HUES48 (cell line): ENCODE measurements around the gene ABRACL.
A peak's percentile ranks its signal among the peaks of the same experiment; 100 is the strongest.
"Not testable (repeated sequence)": the region's sequence is repeated elsewhere in the genome, so short reads cannot be mapped to it uniquely, and the experiment has no call there.

ENCODE experiments used
- H3K27ac ChIP-seq: one replicate; pipeline ENCODE4 v1.7.0; 2013; ENCODE audit warnings: low read depth, low read length, inconsistent platforms
- H3K27me3 ChIP-seq: 2 replicates; pipeline ENCODE4 v1.6.1; 2013; ENCODE audit warnings: mild to moderate bottlenecking, low read length; ENCODE audit not compliant: control insufficient read depth, insufficient read depth
- H3K36me3 ChIP-seq: 2 replicates; pipeline ENCODE4 v1.6.1; 2013; ENCODE audit warnings: low read length; ENCODE audit not compliant: control insufficient read depth, insufficient read depth
- H3K4me1 ChIP-seq: 2 replicates; pipeline ENCODE4 v1.6.1; 2013; ENCODE audit warnings: mild to moderate bottlenecking, low read length; ENCODE audit not compliant: control insufficient read depth, insufficient read depth
- H3K4me3 ChIP-seq: 2 replicates; pipeline ENCODE4 v1.5.1; 2013; ENCODE audit warnings: mild to moderate bottlenecking, low read depth, low read length
- H3K9ac ChIP-seq: 2 replicates; pipeline ENCODE4 v1.6.1; 2013; ENCODE audit warnings: mild to moderate bottlenecking, low read depth, low read length, moderate library complexity
- H3K9me3 ChIP-seq: 2 replicates; pipeline ENCODE4 v1.6.1; 2013; ENCODE audit warnings: low read length; ENCODE audit not compliant: control insufficient read depth, insufficient read depth

Gene ABRACL

DNA sequence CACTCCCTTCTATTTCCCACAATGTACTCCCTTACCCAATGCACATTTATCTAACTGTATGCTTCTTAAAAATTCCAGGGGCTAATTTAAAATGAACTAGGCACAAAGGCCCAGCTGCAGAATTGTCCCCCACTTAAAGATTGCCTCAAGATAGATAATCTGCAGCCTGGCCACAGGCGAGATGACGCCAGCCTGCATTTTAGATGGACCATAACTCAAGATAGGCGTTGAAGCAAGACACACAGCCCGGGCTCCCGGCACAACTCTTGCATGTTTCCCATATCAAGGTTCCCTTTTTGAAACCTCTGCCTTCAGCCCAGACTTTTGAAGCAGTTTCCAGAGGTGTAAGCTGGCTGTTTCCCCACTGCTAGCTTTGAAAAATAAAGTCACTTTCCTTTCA lies 37.3 kb upstream of the ABRACL start:
- no peak overlapping the region for H3K27ac ChIP-seq
- no peaks in the 10 kb centered on the region for H3K27me3 ChIP-seq
- no peaks in the 10 kb centered on the region for H3K36me3 ChIP-seq
- no peak overlapping the region for H3K4me3 ChIP-seq
- H3K9me3 ChIP-seq, result no peaks in the 10 kb centered on the region
- H3K9ac ChIP-seq, result no peak overlapping the region
- peaks cover 17% of the 10 kb centered on the region for H3K4me1 ChIP-seq

DNA sequence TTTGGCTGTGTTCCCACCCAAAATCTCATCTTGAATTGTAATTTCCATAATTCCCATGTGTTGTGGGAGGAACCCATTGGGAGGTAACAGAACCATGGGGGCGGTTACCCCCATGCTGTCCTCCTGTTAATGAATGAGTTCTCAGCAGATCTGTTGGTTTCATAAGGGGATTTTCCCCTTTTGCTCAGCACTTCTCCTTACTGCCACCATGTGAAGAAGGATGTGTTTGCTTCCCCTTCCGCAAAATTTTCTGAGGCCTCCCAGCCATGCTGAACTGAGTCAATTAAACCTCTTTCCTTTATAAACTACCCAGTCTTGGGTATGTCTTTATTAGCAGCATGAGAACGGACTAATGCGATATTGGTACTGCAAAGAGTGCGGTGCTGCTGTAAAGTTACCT lies 35.6 kb upstream of the ABRACL start:
- H3K27me3 ChIP-seq, H3K36me3 ChIP-seq, H3K4me3 ChIP-seq, H3K9me3 ChIP-seq, H3K9ac ChIP-seq: not testable (repeated sequence)
- Histone ChIP-seq H3K27ac (peak overlapping the region; percentile 23), H3K4me1 (peaks cover 16% of the 10 kb centered on the region)

DNA sequence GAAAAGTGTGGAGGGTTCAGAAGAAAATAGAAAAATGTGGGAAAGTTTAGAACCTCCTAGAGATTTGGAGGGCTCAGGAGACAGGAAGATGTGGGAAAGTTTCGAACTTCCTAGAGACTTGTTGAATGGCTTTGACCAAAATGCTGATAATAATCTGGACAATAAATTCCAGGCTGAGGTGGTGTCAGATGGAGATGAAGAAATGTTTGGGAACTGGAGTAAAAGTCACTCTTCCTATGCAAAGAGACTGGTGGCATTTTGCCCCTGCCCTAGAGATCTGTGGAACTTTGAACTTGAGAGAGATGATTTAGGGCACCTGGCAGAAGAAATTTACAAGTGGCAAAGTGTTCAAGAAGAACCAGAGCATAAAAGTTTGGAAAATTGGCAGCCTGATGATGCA lies 35.1 kb upstream of the ABRACL start:
- not testable (repeated sequence) for H3K9me3 ChIP-seq, H3K4me3 ChIP-seq, H3K36me3 ChIP-seq, H3K27me3 ChIP-seq, H3K9ac ChIP-seq
- Histone ChIP-seq H3K4me1 (peaks cover 15% of the 10 kb centered on the region), H3K27ac (peak overlapping the region; percentile 5)

DNA sequence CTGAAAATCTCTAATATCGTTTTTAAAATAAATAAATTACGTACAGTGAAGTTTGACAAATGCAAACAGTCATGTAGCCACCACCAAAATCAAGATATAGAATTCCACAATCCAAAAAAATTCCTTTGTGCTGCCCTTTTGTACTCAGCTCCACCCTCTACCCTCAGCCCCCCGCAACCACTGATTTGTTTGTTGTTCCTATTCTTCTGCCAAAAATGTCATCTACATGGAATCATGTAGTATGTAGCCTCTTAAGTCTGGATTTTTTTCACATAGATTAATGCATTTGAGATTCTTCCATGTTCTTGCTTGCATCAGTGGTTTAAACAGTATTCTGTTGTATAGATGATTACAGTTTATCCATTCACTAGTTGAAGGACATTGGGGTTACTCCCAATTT lies 32.0 kb upstream of the ABRACL start:
- no peak overlapping the region for H3K9ac ChIP-seq
- H3K27ac ChIP-seq, result no peak overlapping the region
- no peak overlapping the region for H3K4me3 ChIP-seq
- H3K36me3 ChIP-seq, result no peaks in the 10 kb centered on the region
- no peaks in the 10 kb centered on the region for H3K9me3 ChIP-seq
- no peaks in the 10 kb centered on the region for H3K27me3 ChIP-seq
- H3K4me1 ChIP-seq, result peaks cover 13% of the 10 kb centered on the region

DNA sequence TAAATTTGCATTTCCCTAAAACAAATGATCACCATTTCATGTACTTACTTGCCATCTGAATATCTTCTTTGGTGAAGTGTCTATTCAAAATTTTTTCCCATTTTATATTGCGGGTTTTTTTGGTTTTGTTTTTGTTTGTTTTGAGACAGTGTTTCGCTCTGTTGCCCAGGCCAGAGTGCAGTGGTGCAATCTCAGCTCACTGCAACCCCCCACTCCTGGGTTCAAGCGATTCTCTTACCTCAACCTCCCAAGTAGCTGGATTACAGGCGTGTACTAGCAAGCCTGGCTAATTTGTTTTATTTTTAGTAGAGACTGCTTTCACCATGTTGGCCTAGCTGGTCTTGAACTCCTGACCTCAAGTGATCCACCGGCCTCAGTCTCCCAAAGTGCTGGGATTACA lies 31.4 kb upstream of the ABRACL start:
- Histone ChIP-seq H3K4me3 (no peak overlapping the region), H3K9ac (no peak overlapping the region)

DNA sequence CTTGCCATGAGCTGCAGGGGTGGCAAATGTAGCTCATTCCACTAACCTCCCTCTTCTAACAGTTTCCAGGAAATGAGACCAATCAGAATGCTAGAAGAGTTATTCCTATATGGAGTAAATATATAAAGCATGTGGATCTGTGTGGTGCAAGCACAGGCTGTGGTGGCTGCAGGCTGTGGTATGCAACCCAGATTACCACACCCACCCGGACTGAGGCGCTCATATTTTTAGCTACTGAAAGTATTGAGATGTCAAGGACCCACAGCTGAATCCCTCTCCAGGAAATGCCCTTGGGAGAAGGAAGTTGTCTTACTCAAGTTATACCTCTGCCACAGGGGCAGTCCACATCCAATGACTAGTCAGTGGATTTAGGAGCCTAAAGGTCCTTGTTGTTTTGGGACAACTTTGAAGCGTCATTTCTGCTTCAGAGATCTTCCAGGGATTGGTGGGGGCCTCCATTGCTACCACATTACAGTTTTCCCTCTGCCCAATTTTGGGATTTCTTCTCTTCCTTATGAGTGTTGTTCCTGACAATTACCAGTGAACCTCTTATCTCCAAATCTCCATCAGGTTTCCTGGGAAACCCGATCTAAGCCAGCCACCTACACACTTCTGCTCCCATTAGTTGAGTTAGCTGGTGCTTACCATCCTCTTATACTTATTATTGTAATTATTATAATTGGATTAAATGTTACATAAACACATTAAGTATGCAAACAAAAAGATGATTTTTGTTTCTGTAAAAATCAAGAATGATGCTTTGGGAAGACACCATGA lies 28.4 kb upstream of the ABRACL start:
- H3K4me1 ChIP-seq, result peaks cover 4% of the 10 kb centered on the region; the same call in 1 of the 2 replicates
- no peaks in the 10 kb centered on the region for H3K27me3 ChIP-seq
- H3K4me3 ChIP-seq, result no peak overlapping the region
- H3K27ac ChIP-seq, result no peak overlapping the region
- H3K9ac ChIP-seq, result no peak overlapping the region
- no peaks in the 10 kb centered on the region for H3K36me3 ChIP-seq
- no peaks in the 10 kb centered on the region for H3K9me3 ChIP-seq

More for the DNA sequence above, 31.4 kb upstream of the ABRACL start:
- Histone ChIP-seq H3K27me3 (no peaks in the 10 kb centered on the region), H3K9me3 (no peaks in the 10 kb centered on the region), H3K27ac (no peak overlapping the region), H3K4me1 (peaks cover 13% of the 10 kb centered on the region), H3K36me3 (no peaks in the 10 kb centered on the region)

DNA sequence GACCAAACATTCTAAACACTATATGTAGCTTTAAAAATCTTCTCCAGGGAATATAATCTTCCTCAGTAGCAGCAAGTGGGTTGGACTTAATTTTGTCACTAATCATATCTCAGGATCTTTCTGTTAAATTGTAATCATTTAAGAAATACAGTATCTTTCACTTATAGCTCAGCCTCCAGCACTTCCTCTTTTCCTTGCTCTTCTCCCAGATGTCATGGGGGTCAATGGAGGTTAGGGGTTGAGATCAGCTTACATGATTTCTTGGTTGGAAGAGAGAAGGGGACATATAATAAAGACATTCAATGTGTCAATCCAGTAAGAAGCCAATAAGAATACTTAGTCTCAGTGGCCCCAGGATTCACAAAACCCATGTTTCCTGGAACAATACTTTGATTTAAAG lies 24.8 kb upstream of the ABRACL start:
- Histone ChIP-seq H3K27me3 (no peaks in the 10 kb centered on the region), H3K9ac (no peak overlapping the region)

DNA sequence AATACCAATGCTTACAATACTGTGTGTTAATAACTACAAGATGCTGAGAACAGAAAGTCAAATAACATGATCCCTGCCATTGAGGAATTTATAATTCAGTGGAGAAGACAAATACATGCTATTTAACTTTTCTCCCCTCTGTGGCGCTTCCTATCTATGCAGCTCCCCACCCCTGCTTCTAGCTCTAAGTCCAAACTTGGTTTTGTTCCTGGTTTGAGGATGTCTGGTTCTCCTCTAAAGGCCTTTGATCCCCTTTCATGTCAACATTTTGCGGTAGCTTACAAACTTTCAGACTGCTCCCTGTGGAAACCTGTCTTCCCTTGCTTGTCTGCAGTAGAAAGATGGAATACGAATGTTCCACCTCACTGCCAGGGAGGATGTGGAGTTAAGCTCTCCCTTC lies 22.1 kb upstream of the ABRACL start:
- Histone ChIP-seq H3K4me1 (peaks cover 11% of the 10 kb centered on the region; the same call in 1 of the 2 replicates), H3K9me3 (no peaks in the 10 kb centered on the region), H3K4me3 (no peak overlapping the region), H3K27me3 (no peaks in the 10 kb centered on the region), H3K9ac (no peak overlapping the region), H3K27ac (no peak overlapping the region), H3K36me3 (no peaks in the 10 kb centered on the region)

More for the DNA sequence above, 24.8 kb upstream of the ABRACL start:
- H3K27ac ChIP-seq, result no peak overlapping the region
- H3K4me1 ChIP-seq, result no peaks in the 10 kb centered on the region
- H3K4me3 ChIP-seq, result no peak overlapping the region
- H3K9me3 ChIP-seq, result no peaks in the 10 kb centered on the region
- H3K36me3 ChIP-seq, result no peaks in the 10 kb centered on the region

DNA sequence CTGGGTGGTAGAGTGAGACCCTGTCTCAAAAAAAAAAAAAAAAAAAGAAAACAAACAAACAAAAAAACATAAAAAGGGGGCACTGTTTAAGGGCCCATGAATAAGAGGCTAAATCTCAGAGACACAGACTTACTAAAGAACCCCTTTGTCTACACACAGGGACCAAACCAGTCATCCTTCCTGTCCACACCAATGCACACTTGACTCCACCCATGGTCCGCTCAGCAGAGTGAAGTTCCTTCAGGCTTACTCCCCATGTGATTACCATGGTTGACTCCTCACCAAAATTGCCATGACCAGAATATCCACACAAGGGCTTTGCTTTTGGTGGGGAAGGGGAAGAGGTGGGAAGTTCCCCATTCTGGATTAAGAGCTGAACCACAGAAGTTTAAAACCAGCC lies 21.1 kb upstream of the ABRACL start:
- Histone ChIP-seq H3K4me1 (peaks cover 20% of the 10 kb centered on the region; the same call in 1 of the 2 replicates), H3K9ac (no peak overlapping the region), H3K36me3 (no peaks in the 10 kb centered on the region), H3K27ac (no peak overlapping the region), H3K27me3 (no peaks in the 10 kb centered on the region), H3K9me3 (no peaks in the 10 kb centered on the region), H3K4me3 (no peak overlapping the region)

DNA sequence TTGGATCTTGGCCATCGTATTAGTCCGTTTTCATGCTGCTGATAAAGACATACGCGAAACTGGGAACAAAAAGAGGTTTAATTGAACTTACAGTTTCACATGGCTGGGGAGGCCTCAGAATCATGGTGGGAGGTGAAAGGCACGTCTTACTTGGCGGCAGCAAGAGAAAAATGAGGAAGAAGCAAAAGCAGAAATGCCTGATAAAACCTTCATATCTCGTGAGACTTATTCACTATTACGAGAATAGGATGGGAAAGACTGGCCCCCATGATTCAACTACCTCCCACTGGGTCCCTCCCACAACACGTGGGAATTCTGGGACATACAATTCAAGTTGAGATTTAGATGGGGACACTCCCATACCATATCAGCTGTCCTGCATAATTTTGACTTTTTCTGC lies 20.4 kb upstream of the ABRACL start:
- no peak overlapping the region for H3K9ac ChIP-seq
- H3K27me3 ChIP-seq, result no peaks in the 10 kb centered on the region
- H3K4me1 ChIP-seq, result peaks cover 26% of the 10 kb centered on the region
- no peak overlapping the region for H3K27ac ChIP-seq
- no peaks in the 10 kb centered on the region for H3K9me3 ChIP-seq
- no peak overlapping the region for H3K4me3 ChIP-seq
- H3K36me3 ChIP-seq, result no peaks in the 10 kb centered on the region

DNA sequence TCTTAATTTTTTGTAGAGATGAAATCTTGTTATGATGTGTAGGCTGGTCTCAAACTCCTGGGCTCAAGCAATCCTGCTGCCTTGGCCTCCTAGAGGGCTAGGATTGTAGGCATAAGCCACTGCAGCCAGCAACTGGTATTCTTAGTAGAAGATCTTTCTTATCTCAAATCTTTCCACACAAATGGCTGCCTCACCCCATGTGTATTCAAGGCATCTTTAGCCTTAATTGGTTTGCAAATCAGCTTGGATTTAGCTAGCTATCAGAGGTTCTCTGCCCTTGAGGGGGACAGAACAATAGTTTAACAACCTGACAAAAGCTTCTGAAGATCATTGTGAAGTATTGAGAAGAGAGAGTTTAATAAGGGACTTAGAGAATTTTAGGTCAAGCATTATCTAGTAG lies 17.9 kb upstream of the ABRACL start:
- no peaks in the 10 kb centered on the region for H3K36me3 ChIP-seq
- H3K9ac ChIP-seq, result no peak overlapping the region
- H3K27me3 ChIP-seq, result no peaks in the 10 kb centered on the region
- H3K9me3 ChIP-seq, result no peaks in the 10 kb centered on the region
- H3K4me3 ChIP-seq, result no peak overlapping the region
- peak overlapping the region; percentile 67 for H3K27ac ChIP-seq
- H3K4me1 ChIP-seq, result peaks cover 26% of the 10 kb centered on the region
